ENCODE measurements around the gene PHLDB2.

DNA sequence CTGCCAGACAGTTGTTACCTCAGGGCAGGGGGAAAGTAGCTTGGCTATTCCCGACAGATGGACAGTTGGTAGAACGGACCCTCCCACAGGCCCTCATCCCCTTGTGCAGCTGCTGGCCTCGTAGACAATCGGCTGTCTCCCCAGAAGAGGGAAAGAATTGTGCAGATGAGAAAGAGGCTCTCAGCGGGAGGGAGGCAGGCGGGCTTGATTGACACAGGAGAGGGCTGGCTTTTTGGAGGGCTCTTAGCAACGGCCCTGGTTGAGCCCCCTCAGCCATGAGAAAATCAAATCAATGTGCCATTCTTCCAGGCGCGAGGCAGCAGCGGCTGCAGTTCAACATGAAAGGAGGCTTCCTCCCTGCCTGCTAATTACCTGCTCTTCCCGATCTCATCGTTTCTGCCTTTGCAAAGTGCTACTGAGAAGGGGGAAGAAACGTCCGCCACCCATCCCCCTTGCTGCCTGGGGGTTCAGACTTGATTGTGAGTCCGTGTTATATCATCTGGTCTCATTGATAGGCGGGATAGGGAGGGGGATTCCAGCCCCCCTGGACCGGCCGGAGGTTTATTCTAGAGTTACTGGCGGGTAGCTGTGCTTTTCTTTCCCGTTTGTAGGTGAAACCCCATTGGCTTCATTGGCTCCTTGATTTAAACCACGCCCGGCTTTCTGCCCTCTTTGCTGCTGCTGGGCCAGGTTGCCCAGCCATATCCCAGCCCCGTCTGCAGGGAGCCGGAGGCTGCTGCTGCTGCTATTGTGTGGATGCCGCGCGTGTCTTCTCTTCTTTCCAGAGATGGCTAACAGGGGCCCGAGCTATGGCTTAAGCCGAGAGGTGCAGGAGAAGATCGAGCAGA is 139.8 kb downstream of the PHLDB2 start, which contains the start of gene TAGLN3:
- TF ChIP-seq, protein P1, sequence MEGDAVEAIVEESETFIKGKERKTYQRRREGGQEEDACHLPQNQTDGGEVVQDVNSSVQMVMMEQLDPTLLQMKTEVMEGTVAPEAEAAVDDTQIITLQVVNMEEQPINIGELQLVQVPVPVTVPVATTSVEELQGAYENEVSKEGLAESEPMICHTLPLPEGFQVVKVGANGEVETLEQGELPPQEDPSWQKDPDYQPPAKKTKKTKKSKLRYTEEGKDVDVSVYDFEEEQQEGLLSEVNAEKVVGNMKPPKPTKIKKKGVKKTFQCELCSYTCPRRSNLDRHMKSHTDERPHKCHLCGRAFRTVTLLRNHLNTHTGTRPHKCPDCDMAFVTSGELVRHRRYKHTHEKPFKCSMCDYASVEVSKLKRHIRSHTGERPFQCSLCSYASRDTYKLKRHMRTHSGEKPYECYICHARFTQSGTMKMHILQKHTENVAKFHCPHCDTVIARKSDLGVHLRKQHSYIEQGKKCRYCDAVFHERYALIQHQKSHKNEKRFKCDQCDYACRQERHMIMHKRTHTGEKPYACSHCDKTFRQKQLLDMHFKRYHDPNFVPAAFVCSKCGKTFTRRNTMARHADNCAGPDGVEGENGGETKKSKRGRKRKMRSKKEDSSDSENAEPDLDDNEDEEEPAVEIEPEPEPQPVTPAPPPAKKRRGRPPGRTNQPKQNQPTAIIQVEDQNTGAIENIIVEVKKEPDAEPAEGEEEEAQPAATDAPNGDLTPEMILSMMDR (IDR thresholded peaks at IDR 0.05): no peak
- no peak for TF ChIP-seq POLR2A (IDR thresholded peaks at IDR 0.05)

Measured in heart left ventricle (tissue), 13 donors.